Brain microvascular endothelial cell (primary cell): ENCODE data around the gene PXT1.
A peak's percentile ranks its signal among the peaks of the same experiment; 100 is the strongest.

ENCODE experiments used
- DNase-seq: peaks from one replicate; pipeline ENCODE4 v3.0.0-alpha.2; 2020
- H3K27ac ChIP-seq: fragments of 250-450 bp; sonication (Bioruptor Pico); 2 replicates; pipeline ENCODE4 v1.5.1; 2020; ENCODE audit warnings: mild to moderate bottlenecking, moderate library complexity
- H3K27me3 ChIP-seq: fragments of 250-450 bp; sonication (Bioruptor Pico); replicated peaks from 2 replicates; pipeline ENCODE4 v1.5.1; 2020; ENCODE audit warnings: mild to moderate bottlenecking
- H3K36me3 ChIP-seq: fragments of 250-450 bp; sonication (Bioruptor Pico); replicated peaks from 2 replicates; pipeline ENCODE4 v1.5.1; 2020; ENCODE audit warnings: mild to moderate bottlenecking
- H3K4me3 ChIP-seq: 2 replicates; pipeline ENCODE4 v1.5.1; 2011; ENCODE audit warnings: low read depth, mild to moderate bottlenecking, control low read depth, low read length, moderate library complexity
- in situ Hi-C: cut with HindIII; loops from 2 replicates; pipeline ENCODE4 v1.10.0; 2017; ENCODE audit warnings: low sequenced_read_pairs, low pct_ligation_motif_present
- TF ChIP-seq, protein P1 (sequence below): IDR thresholded peaks from 2 replicates; pipeline ENCODE4 v1.5.1; 2011; ENCODE audit warnings: low read depth, mild to moderate bottlenecking, moderate library complexity, low read length, control low read depth, inconsistent platforms; ENCODE audit errors: missing control alignments

Gene PXT1

DNA sequence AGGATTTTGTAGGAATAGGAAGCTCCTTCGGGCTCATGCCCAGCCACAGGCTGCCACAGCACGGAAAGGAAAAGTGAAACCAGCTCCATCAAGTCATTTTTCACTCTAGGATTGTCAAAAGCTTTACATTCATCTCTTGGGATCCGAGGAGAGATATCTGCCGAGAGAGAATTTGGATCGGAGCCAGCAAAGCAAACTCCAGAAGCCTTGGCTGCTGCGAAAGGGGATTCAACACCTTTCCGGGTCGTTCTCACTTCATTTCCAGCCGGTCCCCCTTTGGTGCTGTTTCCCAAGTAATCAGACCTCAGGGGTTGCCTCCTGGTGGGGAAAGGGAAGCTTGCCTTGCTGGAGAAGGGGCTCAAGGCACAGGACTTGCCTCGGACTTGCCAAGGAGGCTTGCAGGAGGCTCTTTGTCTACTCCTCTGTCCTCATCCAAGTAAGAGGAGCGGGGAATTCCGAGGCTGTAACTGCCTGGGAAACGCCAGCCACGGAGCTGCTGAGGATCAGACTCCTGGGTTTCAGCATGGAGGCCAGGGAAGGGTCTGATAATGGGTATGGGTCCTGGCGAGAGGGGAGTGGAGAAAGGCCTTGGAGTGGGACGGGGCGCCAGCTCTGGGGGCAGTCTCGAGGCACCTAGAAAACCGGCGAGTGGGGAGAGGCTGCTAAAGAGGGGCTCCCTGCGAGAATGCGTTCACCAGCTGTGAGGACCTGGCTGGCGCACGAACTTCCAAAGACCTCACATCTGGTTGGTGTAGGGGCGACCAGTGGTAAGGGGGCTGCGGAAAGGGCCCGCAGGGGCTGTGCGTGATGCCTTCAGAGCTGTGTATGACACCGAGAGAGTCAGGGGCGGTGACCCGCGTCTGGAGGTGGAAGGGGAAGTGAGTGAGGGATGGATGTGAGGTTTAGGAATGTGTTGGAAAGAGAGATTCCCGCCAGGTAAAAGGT, 55.9 kb downstream of the PXT1 start:
- peak overlapping the region; percentile 60 for H3K4me3 ChIP-seq
- peak; percentile 56 for DNase-seq
- H3K27me3 ChIP-seq, result peaks cover 2% of the 10 kb centered on the region
- no peak overlapping the region for H3K27ac ChIP-seq
- H3K36me3 ChIP-seq, result no peaks in the 10 kb centered on the region
- TF ChIP-seq, protein P1, sequence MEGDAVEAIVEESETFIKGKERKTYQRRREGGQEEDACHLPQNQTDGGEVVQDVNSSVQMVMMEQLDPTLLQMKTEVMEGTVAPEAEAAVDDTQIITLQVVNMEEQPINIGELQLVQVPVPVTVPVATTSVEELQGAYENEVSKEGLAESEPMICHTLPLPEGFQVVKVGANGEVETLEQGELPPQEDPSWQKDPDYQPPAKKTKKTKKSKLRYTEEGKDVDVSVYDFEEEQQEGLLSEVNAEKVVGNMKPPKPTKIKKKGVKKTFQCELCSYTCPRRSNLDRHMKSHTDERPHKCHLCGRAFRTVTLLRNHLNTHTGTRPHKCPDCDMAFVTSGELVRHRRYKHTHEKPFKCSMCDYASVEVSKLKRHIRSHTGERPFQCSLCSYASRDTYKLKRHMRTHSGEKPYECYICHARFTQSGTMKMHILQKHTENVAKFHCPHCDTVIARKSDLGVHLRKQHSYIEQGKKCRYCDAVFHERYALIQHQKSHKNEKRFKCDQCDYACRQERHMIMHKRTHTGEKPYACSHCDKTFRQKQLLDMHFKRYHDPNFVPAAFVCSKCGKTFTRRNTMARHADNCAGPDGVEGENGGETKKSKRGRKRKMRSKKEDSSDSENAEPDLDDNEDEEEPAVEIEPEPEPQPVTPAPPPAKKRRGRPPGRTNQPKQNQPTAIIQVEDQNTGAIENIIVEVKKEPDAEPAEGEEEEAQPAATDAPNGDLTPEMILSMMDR, result peak; percentile 44
- in situ Hi-C loops, result no loop called here

DNA sequence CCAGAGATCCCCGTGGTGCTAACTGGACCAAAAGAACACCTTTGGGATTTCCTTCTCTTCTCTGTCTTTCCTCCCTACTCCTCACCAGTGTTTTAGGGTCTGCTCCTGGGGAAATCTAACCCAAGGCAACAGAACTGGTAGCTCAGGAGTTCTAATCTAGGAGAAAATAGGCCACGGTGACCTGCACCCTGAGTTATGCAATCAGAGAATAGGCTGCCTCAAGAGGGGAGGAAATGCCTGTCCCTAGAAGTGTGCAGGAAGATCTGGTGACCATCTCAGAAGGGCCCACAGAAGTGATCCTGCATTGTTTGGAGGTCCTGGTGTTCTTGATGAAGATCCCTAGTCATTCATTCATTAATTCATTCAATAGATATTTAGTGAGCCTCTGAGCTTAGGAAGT, 58.6 kb downstream of the PXT1 start:
- TF ChIP-seq, protein P1, result no peak
- no peak overlapping the region for H3K4me3 ChIP-seq
- no peak for DNase-seq
- H3K27ac ChIP-seq, result no peak overlapping the region
- no peaks in the 10 kb centered on the region for H3K36me3 ChIP-seq
- H3K27me3 ChIP-seq, result peaks cover 2% of the 10 kb centered on the region
- in situ Hi-C loops, result no loop called here

DNA sequence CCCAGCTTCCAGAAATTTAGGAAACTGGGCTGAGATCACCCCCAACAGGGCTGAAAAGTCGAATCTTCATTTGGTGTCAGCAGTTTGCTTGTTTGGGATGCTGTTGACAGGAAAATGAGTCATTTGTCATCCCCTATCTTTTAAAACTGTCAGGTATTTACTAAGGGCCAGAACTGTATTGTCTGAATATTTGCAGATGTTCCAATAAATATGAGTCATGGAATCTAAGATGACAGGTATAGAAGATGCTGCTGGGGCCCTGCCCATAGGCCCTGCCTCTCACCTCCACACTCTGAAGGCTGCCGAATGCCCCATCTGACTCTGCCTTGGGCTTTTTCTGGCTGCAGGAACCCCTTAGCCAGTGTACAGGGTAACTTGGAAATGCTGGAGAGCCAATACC, 59.0 kb downstream of the PXT1 start:
- DNase-seq, result no peak
- in situ Hi-C loops, result no loop called here
- H3K27me3 ChIP-seq, result peaks cover 2% of the 10 kb centered on the region

DNA sequence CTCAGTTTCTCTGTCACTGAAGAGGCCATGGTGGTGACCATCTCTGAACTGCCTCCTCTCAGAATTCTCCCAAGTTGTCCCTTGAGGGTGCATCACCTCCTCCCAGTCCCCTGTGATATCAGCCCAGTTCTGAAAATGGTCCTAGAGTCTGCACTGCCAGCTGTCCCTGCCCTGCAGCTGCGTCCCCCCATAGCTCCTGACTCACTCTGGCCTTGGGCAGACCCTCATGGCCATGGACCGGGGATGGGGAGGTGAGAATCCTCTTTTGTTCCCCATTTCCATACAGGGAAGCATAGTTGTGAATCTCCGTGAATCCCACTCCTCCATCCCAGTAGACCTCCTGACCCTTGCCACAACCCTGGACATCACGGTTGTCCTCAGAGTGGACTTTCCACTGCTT, 59.7 kb downstream of the PXT1 start:
- no peak for DNase-seq
- no peak overlapping the region for H3K27ac ChIP-seq
- in situ Hi-C loops, result no loop called here
- H3K4me3 ChIP-seq, result no peak overlapping the region
- TF ChIP-seq, protein P1, result no peak
- peaks cover 2% of the 10 kb centered on the region for H3K27me3 ChIP-seq
- no peaks in the 10 kb centered on the region for H3K36me3 ChIP-seq

More for the DNA sequence above, 59.0 kb downstream of the PXT1 start:
- TF ChIP-seq, protein P1, result no peak
- H3K36me3 ChIP-seq, result no peaks in the 10 kb centered on the region
- H3K27ac ChIP-seq, result no peak overlapping the region
- no peak overlapping the region for H3K4me3 ChIP-seq

DNA sequence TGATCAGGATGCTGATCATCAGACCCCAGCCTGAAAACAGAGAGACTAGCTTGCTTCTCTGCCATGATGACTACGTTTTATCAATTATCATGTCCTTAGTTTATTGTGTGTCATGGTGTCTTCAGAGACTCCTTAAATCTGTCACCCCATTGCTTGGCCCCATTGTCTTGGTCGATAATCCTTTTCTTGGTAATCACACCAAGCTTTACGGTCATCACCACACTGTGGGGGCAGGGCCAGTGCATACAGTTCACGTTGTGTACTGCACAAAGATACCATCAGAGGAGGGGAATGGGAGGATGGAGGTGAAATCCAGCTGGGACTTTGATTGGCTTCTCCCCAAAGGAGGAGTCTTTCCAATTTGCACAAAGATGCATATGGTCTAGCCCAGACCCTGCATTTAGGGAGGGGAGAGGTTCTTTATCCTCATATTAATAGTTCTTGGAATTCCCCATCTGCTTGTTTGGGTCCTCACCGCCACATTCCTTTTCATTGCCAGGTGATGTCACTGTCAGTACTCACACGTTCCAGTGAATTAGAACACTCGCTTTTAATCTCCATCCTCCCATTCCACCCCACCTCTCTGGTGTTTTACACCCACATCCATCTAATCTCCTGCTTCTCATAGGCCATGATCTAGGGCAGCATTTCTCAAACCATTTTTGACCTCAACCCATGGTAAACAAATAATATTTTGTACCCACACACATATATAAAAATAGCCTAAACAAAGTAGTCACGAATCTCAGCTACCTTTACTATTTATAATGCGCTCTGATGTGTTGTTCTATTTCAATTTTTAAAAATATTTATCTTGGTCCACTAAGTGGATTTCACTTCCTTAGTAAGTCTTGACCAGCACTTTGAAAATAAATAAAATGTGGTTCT, 60.9 kb downstream of the PXT1 start:
- no peak for DNase-seq
- in situ Hi-C loops, result no loop called here
- Histone ChIP-seq H3K4me3 (no peak overlapping the region), H3K27me3 (no peaks in the 10 kb centered on the region), H3K27ac (no peak overlapping the region), H3K36me3 (no peaks in the 10 kb centered on the region)
- TF ChIP-seq, protein P1, result no peak
